HEK293T (cell line): ENCODE results near the gene MED22.
"Not testable (repeated sequence)": the region's sequence is repeated elsewhere in the genome, so short reads cannot be mapped to it uniquely, and the experiment has no call there.

Source experiments
- CTCF ChIA-PET: fragments of 350-600 bp; formaldehyde crosslinking; extraction: SDS; loops from one replicate; lab custom pipeline; 2021; ENCODE audit warnings: antibody characterized with exemption, inconsistent platforms; lab: Yijun Ruan, JAX
- POLR2A ChIA-PET: fragments of 350-600 bp; formaldehyde crosslinking; extraction: SDS; loops from one replicate; lab custom pipeline; 2020; ENCODE audit warnings: antibody characterized with exemption, inconsistent platforms; lab: Yijun Ruan, JAX
- DNase-seq: peaks from one replicate; pipeline ENCODE4 v3.0.0; 2012; ENCODE audit warnings: mixed read lengths; ENCODE audit errors: extremely low spot score
- ARNT ChIP-seq: fragments of 450-650 bp; IDR thresholded peaks from 2 replicates; pipeline ENCODE4 v1.6.1; 2017; ENCODE audit warnings: mild to moderate bottlenecking
- BHLHE40 ChIP-seq: fragments of 450-650 bp; IDR thresholded peaks from 2 replicates; pipeline ENCODE4 v1.6.1; 2016; ENCODE audit warnings: mild to moderate bottlenecking, moderate library complexity, borderline replicate concordance
- CTBP1 ChIP-seq: fragments of 450-650 bp; IDR thresholded peaks from 2 replicates; pipeline ENCODE4 v1.6.1; 2016; ENCODE audit warnings: borderline replicate concordance
- ELF4 ChIP-seq: fragments of 450-650 bp; IDR thresholded peaks from 2 replicates; pipeline ENCODE4 v1.6.1; 2017; ENCODE audit warnings: antibody characterized with exemption
- FOXA1 ChIP-seq: fragments of 450-650 bp; IDR thresholded peaks from 2 replicates; pipeline ENCODE4 v1.6.1; 2016; ENCODE audit warnings: mild to moderate bottlenecking
- FOXK2 ChIP-seq: fragments of 450-650 bp; IDR thresholded peaks from 2 replicates; pipeline ENCODE4 v1.6.1; 2016; ENCODE audit warnings: mild to moderate bottlenecking
- FOXM1 ChIP-seq: fragments of 450-650 bp; IDR thresholded peaks from 2 replicates; pipeline ENCODE4 v1.6.1; 2017; ENCODE audit warnings: mild to moderate bottlenecking, borderline replicate concordance
- HDGF ChIP-seq: fragments of 450-650 bp; IDR thresholded peaks from 2 replicates; pipeline ENCODE4 v1.6.1; 2017; ENCODE audit warnings: antibody characterized with exemption, borderline replicate concordance
- L3MBTL2 ChIP-seq: fragments of 450-650 bp; conservative IDR thresholded peaks from 2 replicates; pipeline ENCODE4 v1.6.1; 2016; ENCODE audit warnings: mild to moderate bottlenecking
- LEF1 ChIP-seq: fragments of 450-650 bp; IDR thresholded peaks from 2 replicates; pipeline ENCODE4 v1.6.1; 2017; ENCODE audit warnings: mild to moderate bottlenecking, borderline replicate concordance
- NFRKB ChIP-seq: fragments of 450-650 bp; IDR thresholded peaks from 2 replicates; pipeline ENCODE4 v1.6.1; 2016; ENCODE audit warnings: mild to moderate bottlenecking, moderate library complexity
- PKNOX1 ChIP-seq: fragments of 450-650 bp; IDR thresholded peaks from 2 replicates; pipeline ENCODE4 v1.6.1; 2016
- SP1 ChIP-seq: fragments of 450-650 bp; IDR thresholded peaks from 2 replicates; pipeline ENCODE4 v1.6.1; 2017
- SUZ12 ChIP-seq: fragments of 450-650 bp; IDR thresholded peaks from 2 replicates; pipeline ENCODE4 v1.6.1; 2016; ENCODE audit warnings: mild to moderate bottlenecking
- TARDBP ChIP-seq: fragments of 450-650 bp; IDR thresholded peaks from 2 replicates; pipeline ENCODE4 v1.6.1; 2016
- ZNF384 ChIP-seq: fragments of 450-650 bp; IDR thresholded peaks from 2 replicates; pipeline ENCODE4 v1.6.1; 2016

Gene MED22

GRCh38 chr9:133339641-133340040 lies 8.3 kb downstream of the MED22 start:
- no peak for DNase-seq
- POLR2A ChIA-PET, result interaction anchor here (1.3 to 3.0 kb wide), 5 partner anchors 9 to 173 kb away, joined by 3 to 14 read pairs (median 9); partner anchors contain the start of genes MED22, RPL7A, SURF1 and SURF2
- TF ChIP-seq FOXK2 (no peak), LEF1 (no peak), L3MBTL2 (no peak), NFRKB (no peak), TARDBP (no peak), ARNT (no peak), CTBP1 (no peak), ELF4 (no peak), FOXA1 (no peak), HDGF (no peak), PKNOX1 (no peak), ZNF384 (no peak), BHLHE40 (no peak)
- CTCF ChIA-PET, result no interaction called here

GRCh38 chr9:133335924-133336811 lies 11.8 kb downstream of the MED22 start, which contains the start of gene SURF6:
Gene SURF6, minus strand, starts transcription at chr9:133336188. Its CDS starts 56 bp downstream, at chr9:133336132.
- ChIA-PET POLR2A (no interaction called here), CTCF (no interaction called here)
- TF ChIP-seq TARDBP, result no peak
- no peak for TF ChIP-seq LEF1
- 0 out of 2 replicates have a peak, but pooled peaks have one; percentile 55 for TF ChIP-seq ARNT
- TF ChIP-seq FOXM1, result peak; percentile 67; the same call in 1 of the 2 replicates
- peak; percentile 12; the same call in 1 of the 2 replicates for TF ChIP-seq CTBP1
- 0 out of 2 replicates have a peak, but pooled peaks have one; percentile 82 for TF ChIP-seq HDGF
- TF ChIP-seq FOXK2, result no peak
- TF ChIP-seq SUZ12, result no peak
- TF ChIP-seq SP1, result no peak
- no peak for TF ChIP-seq PKNOX1
- peak; percentile 61 for TF ChIP-seq ELF4
- TF ChIP-seq NFRKB, result no peak
- TF ChIP-seq BHLHE40, result no peak
- TF ChIP-seq FOXA1, result no peak
- TF ChIP-seq L3MBTL2, result peak; percentile 96
- TF ChIP-seq ZNF384, result no peak
- DNase-seq, result peak; percentile 89

GRCh38 chr9:133334888-133335287 lies 13.0 kb downstream of the MED22 start:
- ChIA-PET CTCF (interaction anchor here (1.2 kb wide), 1 partner anchor 149 kb away, joined by 3 read pairs; no protein-coding TSS in a partner anchor), POLR2A (interaction anchor here (1.0 to 1.7 kb wide), 2 partner anchors 14 to 21 kb away, joined by 4 to 9 read pairs; partner anchors contain the start of genes MED22, RPL7A and SURF1)
- DNase-seq, result not testable (repeated sequence)

- ChIA-PET CTCF (interaction anchor here (1.2 kb wide), 1 partner anchor 96 kb away, joined by 3 read pairs; no protein-coding TSS in a partner anchor), POLR2A (interaction anchor here (1.0 to 1.7 kb wide), 2 partner anchors 14 to 22 kb away, joined by 4 to 9 read pairs; partner anchors contain the start of genes MED22, RPL7A and SURF1)
- no peak for DNase-seq
- no peak for TF ChIP-seq FOXM1
- no peak for TF ChIP-seq L3MBTL2
- TF ChIP-seq SP1, result no peak
- TF ChIP-seq ZNF384, result no peak
- no peak for TF ChIP-seq CTBP1
- TF ChIP-seq TARDBP, result no peak
- no peak for TF ChIP-seq ELF4
Observed at GRCh38 chr9:133334161-133334560, 13.8 kb downstream of the MED22 start.

GRCh38 chr9:133333566-133333965 lies 14.4 kb downstream of the MED22 start:
- ChIA-PET CTCF (interaction anchor here (1.2 kb wide), 1 partner anchor 95 kb away, joined by 3 read pairs; no protein-coding TSS in a partner anchor), POLR2A (no interaction called here)
- DNase-seq, result no peak
- TF ChIP-seq TARDBP (no peak), CTBP1 (no peak), SUZ12 (no peak), BHLHE40 (no peak), HDGF (no peak), LEF1 (no peak), ELF4 (no peak), FOXK2 (no peak), ARNT (no peak), FOXA1 (no peak), ZNF384 (no peak), NFRKB (no peak), PKNOX1 (no peak), L3MBTL2 (no peak), SP1 (no peak), FOXM1 (no peak)
